H1 (cell line): ENCODE measurements around the gene QRICH2. TPM values are rescaled to one million over a fixed set of nuclear protein-coding genes. Genes with fewer than 3 reads are reported as not detected.

Experiments
- CTCF ChIA-PET: fragments of 300-600 bp; sonication (Branson Sonifier 250); formaldehyde crosslinking; loops from one replicate; lab custom pipeline; 2021; ENCODE audit not compliant: partially characterized antibody; lab: Charles Lee
- POLR2A ChIA-PET: fragments of 300-600 bp; sonication (Branson Sonifier 250); formaldehyde crosslinking; loops from one replicate; lab custom pipeline; 2021; ENCODE audit warnings: inconsistent platforms; ENCODE audit not compliant: partially characterized antibody; lab: Charles Lee
- DNase-seq, 2 experiments: peaks; one replicate each; pipeline versions ENCODE4 v3.0.0 to v3.0.0-alpha.2; 2010 to 2022; ENCODE audit warnings: low spot score in 2 of 2, low read depth in 1 of 2, mixed read lengths in 1 of 2
- FAIRE-seq: peaks from 2 replicates; lab custom pipeline; 2011; peaks lifted over from hg19 to GRCh38; lab: Jason Lieb, UNC
- H2AFZ ChIP-seq: 2 replicates; pipeline ENCODE4 v1.8.1; 2012; ENCODE audit warnings: low read length, inconsistent platforms
- H2AK5ac ChIP-seq: 2 replicates; pipeline ENCODE4 v1.6.1; 2013; ENCODE audit warnings: low read depth, low read length
- H2BK120ac ChIP-seq: replicated peaks from 2 replicates; pipeline ENCODE3; 2013; ENCODE audit warnings: low read depth, low read length, inconsistent platforms
- H2BK12ac ChIP-seq: 2 replicates; pipeline ENCODE4 v1.6.1; 2013; ENCODE audit warnings: low read depth, low read length
- H2BK15ac ChIP-seq: 2 replicates; pipeline ENCODE4 v1.6.1; 2013; ENCODE audit warnings: low read length
- H2BK20ac ChIP-seq: 2 replicates; pipeline ENCODE4 v1.6.1; 2013; ENCODE audit warnings: low read length
- H2BK5ac ChIP-seq: 2 replicates; pipeline ENCODE4 v1.6.1; 2013; ENCODE audit warnings: low read depth, low read length
- H3K14ac ChIP-seq: 2 replicates; pipeline ENCODE4 v1.6.1; 2013; ENCODE audit warnings: inconsistent platforms; ENCODE audit not compliant: insufficient read length
- H3K18ac ChIP-seq: 2 replicates; pipeline ENCODE4 v1.6.1; 2013; ENCODE audit warnings: low read length; ENCODE audit errors: extremely low read depth
- H3K23ac ChIP-seq: 2 replicates; pipeline ENCODE4 v1.6.1; 2013; ENCODE audit warnings: inconsistent platforms; ENCODE audit not compliant: insufficient read length
- H3K23me2 ChIP-seq: 2 replicates; pipeline ENCODE4 v1.6.1; 2013; ENCODE audit warnings: low read depth, low read length
- H3K27ac ChIP-seq: 2 replicates; pipeline ENCODE4 v1.6.1; 2011; ENCODE audit warnings: low read depth, low read length, inconsistent platforms
- H3K27me3 ChIP-seq, 4 experiments: replicated peaks in 1 of 4; 1 replicate in 1 of 4; 2 replicates in 3 of 4; pipeline versions ENCODE4 v1.6.1 to v1.8.1; 2011 to 2013; ENCODE audit warnings: low read length in 3 of 4, mild to moderate bottlenecking in 3 of 4, inconsistent platforms in 2 of 4, mixed read lengths in 2 of 4, moderate library complexity in 1 of 4; ENCODE audit not compliant: control insufficient read depth in 3 of 4, insufficient read depth in 3 of 4; ENCODE audit errors: extremely low read depth in 1 of 4
- H3K36me3 ChIP-seq, 4 experiments: 2 replicates each; pipeline versions ENCODE4 v1.6.1 to v1.8.1; 2011 to 2013; ENCODE audit warnings: mild to moderate bottlenecking in 4 of 4, low read length in 3 of 4, moderate library complexity in 2 of 4, control low read depth in 1 of 4, inconsistent platforms in 1 of 4; ENCODE audit not compliant: insufficient read depth in 4 of 4, control insufficient read depth in 2 of 4
- H3K4ac ChIP-seq: replicated peaks from 2 replicates; pipeline ENCODE3; 2013; ENCODE audit warnings: low read length, low read depth, mixed read lengths, inconsistent platforms; ENCODE audit not compliant: insufficient read length
- H3K4me1 ChIP-seq, 4 experiments: replicated peaks in 1 of 4; 1 replicate in 1 of 4; 2 replicates in 3 of 4; pipeline versions ENCODE4 v1.6.1 to v1.8.1; 2011 to 2013; ENCODE audit warnings: low read length in 3 of 4, inconsistent platforms in 2 of 4, mixed read lengths in 1 of 4; ENCODE audit not compliant: insufficient read depth in 4 of 4, control insufficient read depth in 3 of 4
- H3K4me2 ChIP-seq, 2 experiments: 2 replicates each; pipeline versions ENCODE4 v1.6.1 to v1.8.1; 2011 to 2013; ENCODE audit warnings: low read depth in 2 of 2, low read length in 2 of 2, control low read depth in 1 of 2, inconsistent platforms in 1 of 2, mild to moderate bottlenecking in 1 of 2; ENCODE audit not compliant: insufficient read depth in 1 of 2
- H3K4me3 ChIP-seq, 4 experiments: fragments of 200-600, 300-600 bp in 1 of 4; sonication (generic), shearing (Covaris generic), sonication (Bioruptor Twin) in 1 of 4; 2 replicates each; pipeline versions ENCODE4 v1.5.1 to v1.8.1; 2011 to 2016; ENCODE audit warnings: low read length in 4 of 4, low read depth in 3 of 4, control low read depth in 2 of 4, inconsistent platforms in 2 of 4, mild to moderate bottlenecking in 2 of 4, mixed read lengths in 1 of 4, moderate library complexity in 1 of 4; ENCODE audit not compliant: insufficient read depth in 2 of 4; ENCODE audit errors: extremely low read depth in 1 of 4
- H3K56ac ChIP-seq: replicated peaks from 2 replicates; pipeline ENCODE3; 2013; ENCODE audit warnings: low read depth, mild to moderate bottlenecking, mixed read lengths, low read length, inconsistent platforms; ENCODE audit not compliant: insufficient read length
- H3K79me1 ChIP-seq: 2 replicates; pipeline ENCODE4 v1.6.1; 2013; ENCODE audit warnings: low read depth, low read length, control low read depth
- H3K79me2 ChIP-seq, 2 experiments: 2 replicates each; pipeline versions ENCODE4 v1.6.1 to v1.8.1; 2012 to 2013; ENCODE audit warnings: low read length in 2 of 2, mild to moderate bottlenecking in 2 of 2, inconsistent platforms in 1 of 2; ENCODE audit not compliant: insufficient read depth in 2 of 2, control insufficient read depth in 1 of 2
- H3K9ac ChIP-seq, 4 experiments: replicated peaks in 1 of 4; 1 replicate in 1 of 4; 2 replicates in 3 of 4; pipeline versions ENCODE4 v1.6.1 to v1.8.1; 2011 to 2013; ENCODE audit warnings: low read depth in 3 of 4, low read length in 3 of 4, control low read depth in 2 of 4, mild to moderate bottlenecking in 2 of 4, moderate library complexity in 2 of 4, inconsistent platforms in 1 of 4; ENCODE audit errors: extremely low read depth in 1 of 4
- H3K9me3 ChIP-seq, 2 experiments: 2 replicates each; pipeline versions ENCODE4 v1.6.1 to v1.8.1; 2012 to 2013; ENCODE audit warnings: mild to moderate bottlenecking in 2 of 2, moderate library complexity in 2 of 2, control low read depth in 1 of 2, inconsistent platforms in 1 of 2, low read depth in 1 of 2, low read length in 1 of 2, mixed read lengths in 1 of 2; ENCODE audit not compliant: insufficient read depth in 2 of 2
- H4K20me1 ChIP-seq, 2 experiments: replicated peaks in 1 of 2; 2 replicates each; pipeline versions ENCODE3 to v1.8.1; 2011 to 2013; ENCODE audit warnings: inconsistent platforms in 2 of 2, low read length in 2 of 2, mild to moderate bottlenecking in 1 of 2; ENCODE audit not compliant: insufficient read depth in 2 of 2, control insufficient read depth in 1 of 2
- H4K5ac ChIP-seq: 2 replicates; pipeline ENCODE4 v1.6.1; 2013; ENCODE audit warnings: low read length, low read depth, mixed read lengths, inconsistent platforms; ENCODE audit not compliant: insufficient read length
- H4K8ac ChIP-seq: 2 replicates; pipeline ENCODE4 v1.8.0; 2013; ENCODE audit warnings: mild to moderate bottlenecking, moderate library complexity, low read length, inconsistent platforms; ENCODE audit not compliant: insufficient read depth; ENCODE audit errors: extremely low read depth
- H4K91ac ChIP-seq: replicated peaks from 2 replicates; pipeline ENCODE3; 2013; ENCODE audit warnings: low read length, mixed read lengths, inconsistent platforms; ENCODE audit not compliant: insufficient read length
- CEBPB ChIP-seq: IDR thresholded peaks from 2 replicates; pipeline ENCODE4 v1.6.1; 2012; ENCODE audit warnings: low read depth, low read length
- KDM5A ChIP-seq: fragments of 200-600 bp; IDR thresholded peaks from 2 replicates; pipeline ENCODE4 v1.7.1; 2012; ENCODE audit warnings: mild to moderate bottlenecking, low read length, inconsistent platforms, mixed read lengths
- MAFK ChIP-seq: IDR thresholded peaks from 2 replicates; pipeline ENCODE4 v1.6.1; 2012; ENCODE audit warnings: low read depth, mild to moderate bottlenecking, improper control_type of control experiment, low read length
- RNF2 ChIP-seq: fragments of 200-900, 300-1000 bp; sonication (generic); IDR thresholded peaks from 2 replicates; pipeline ENCODE4 v1.7.1; 2016; ENCODE audit warnings: borderline replicate concordance, low read depth, mild to moderate bottlenecking, antibody characterized with exemption, low read length; ENCODE audit not compliant: poor library complexity, severe bottlenecking; ENCODE audit errors: missing control alignments
- SP2 ChIP-seq: IDR thresholded peaks from 2 replicates; pipeline ENCODE4 v1.6.1; 2012; ENCODE audit warnings: mild to moderate bottlenecking, low read length, inconsistent platforms
- WGBS, 2 experiments: shearing (Covaris generic) in 1 of 2; methylation state at CpG; one replicate each; pipeline versions ENCODE4 v1.1.6 to v1.1.7; 2013 to 2015; ENCODE audit warnings: low lambda C conversion rate in 2 of 2, mixed read lengths in 2 of 2, inconsistent platforms in 1 of 2, low coverage in 1 of 2, missing lambda C conversion rate in 1 of 2; ENCODE audit not compliant: insufficient replicate concordance in 2 of 2, insufficient coverage in 1 of 2, insufficient read length in 1 of 2; ENCODE audit errors: extremely low coverage in 1 of 2, missing lambda C conversion rate in 1 of 2; 5-methylcytosine and 5-hydroxymethylcytosine counted together
- polyA plus RNA-seq, 7 experiments: library from polyadenylated mRNA; depleted of rRNA in 3 of 7; stranded (reverse) in 5 of 7; unstranded in 2 of 7; fragments of >200 nt in 5 of 7; fragments of 200-250 nt in 2 of 7; gene quantifications; 1 replicate in 5 of 7; 2 replicates in 1 of 7; 4 replicates in 1 of 7; pipeline versions ENCODE4 v1.2.1 to v1.2.3, GENCODE V29; 2011 to 2013; ENCODE audit warnings: missing spikeins in 2 of 7, mixed read lengths in 2 of 7
- total RNA-seq: library from RNA; stranded (reverse); fragmentation: NEBNext Ultra II Directional; extraction: Animal tissue kit (Norgen Biotek cat#: 25700); gene quantifications from 2 replicates; pipeline ENCODE4 v1.2.1, GENCODE V29; 2021

Gene QRICH2
- total and polyA plus RNA-seq, 2 of the 8 experiments (the other 6 are each of a cell fraction or from before 2014, with no cell fraction given): 2.8 to 3.8 TPM

- Histone ChIP-seq H3K4me3 (no peak overlapping the region), H4K8ac (no peak overlapping the region; the same call in 1 of the 2 replicates), H2BK5ac (no peak overlapping the region), H3K4me2 (no peak overlapping the region), H3K18ac (no peak overlapping the region; the same call in 1 of the 2 replicates), H3K14ac (no peak overlapping the region), H2AFZ (0 out of 2 replicates have a peak overlapping the region, but pooled peaks have one; percentile 5), H3K23me2 (no peaks in the 10 kb centered on the region), H2BK20ac (no peak overlapping the region), H3K36me3 (no peaks in the 10 kb centered on the region), H3K23ac (no peak overlapping the region), H2BK15ac (0 out of 2 replicates have a peak overlapping the region, but pooled peaks have one; percentile 73), H4K5ac (no peak overlapping the region), H3K27me3 (peaks cover 0 to 13% (median 12%) of the 10 kb centered on the region in 4 experiments; a peak in 6 of 7 replicates), H3K79me2 (no peaks in the 10 kb centered on the region), H3K56ac (no peak overlapping the region), H2AK5ac (no peak overlapping the region), H4K20me1 (no peaks in the 10 kb centered on the region), H2BK120ac (no peak overlapping the region), H3K4ac (no peak overlapping the region), H2BK12ac (no peak overlapping the region), H3K79me1 (no peaks in the 10 kb centered on the region), H3K9me3 (no peaks in the 10 kb centered on the region), H3K4me1 (peaks cover 0 to 4% (median 1%) of the 10 kb centered on the region in 4 experiments; a peak in 3 of 7 replicates), H3K27ac (no peak overlapping the region), H4K91ac (no peak overlapping the region), H3K9ac (no peak overlapping the region; a peak in 1 of 7 replicates)
- 92% methylated on average over 7 of the region's 7 CpGs; no CpG with 5 or more reads in 1 of the 2 experiments for WGBS, 2 experiments
- FAIRE-seq (no peak), DNase-seq (no peak)
- CTCF ChIA-PET: interaction anchor here (0.6 to 7.5 kb wide), 18 partner anchors 8 to 416 kb away, joined by 3 to 49 read pairs (median 4); no protein-coding TSS in a partner anchor
- TF ChIP-seq SP2: no peak
- no peak for TF ChIP-seq CEBPB
- no peak for TF ChIP-seq KDM5A
- TF ChIP-seq RNF2: no peak
- TF ChIP-seq MAFK: no peak
- POLR2A ChIA-PET: interaction anchor here (1.4 to 1.8 kb wide), 2 partner anchors 19 to 24 kb away, joined by 5 to 6 read pairs; partner anchors contain the start of gene UBALD2
Observed at GRCh38 chr17:76246080-76247066, 61.7 kb downstream of the QRICH2 start.
